Lower lobe of right lung (tissue), 2 donors: ENCODE measurements around the gene TNNT1. TPM values are rescaled to one million over a fixed set of nuclear protein-coding genes. Genes with fewer than 3 reads are reported as not detected.

Experiments
- ATAC-seq, 2 donors: fragments of 200-7000 bp; cut with Tn5 transposase; one replicate each; pipeline ENCODE4 v1.9.1; 2020 to 2022; ENCODE audit warnings: mild to moderate bottlenecking in 2 of 2, moderate library complexity in 2 of 2
- DNase-seq: peaks from one replicate; pipeline ENCODE4 v3.0.0-alpha.2; 2020
- H3K27ac ChIP-seq: fragments of 200-600 bp; one replicate; pipeline ENCODE4 v1.8.0; 2022
- H3K27me3 ChIP-seq: fragments of 200-600 bp; one replicate; pipeline ENCODE4 v1.8.0; 2022; ENCODE audit warnings: low read depth
- H3K36me3 ChIP-seq: fragments of 200-600 bp; one replicate; pipeline ENCODE4 v1.8.0; 2022; ENCODE audit warnings: mild to moderate bottlenecking
- H3K4me1 ChIP-seq: fragments of 200-600 bp; one replicate; pipeline ENCODE4 v1.8.0; 2022
- H3K4me3 ChIP-seq: fragments of 200-600 bp; one replicate; pipeline ENCODE4 v1.8.0; 2022; ENCODE audit warnings: mild to moderate bottlenecking
- H3K9me3 ChIP-seq: fragments of 200-600 bp; one replicate; pipeline ENCODE4 v1.8.0; 2022
- CTCF ChIP-seq: fragments of 200-600 bp; IDR thresholded peaks from one replicate; pipeline ENCODE4 v1.8.0; 2022; ENCODE audit warnings: antibody characterized with exemption, mild to moderate bottlenecking
- intact Hi-C: fragments of 100-400 bp; cut with DNase I; formaldehyde crosslinking; loops from one replicate; pipeline ENCODE4 v1.11.0; 2022
- microRNA-seq: library from miRNA; unstranded; fragments of <30 nt; microRNA quantifications from one replicate; pipeline ENCODE4 v1.2.0, GENCODE V29; 2020; ENCODE audit warnings: borderline number of aligned reads
- total RNA-seq: library from RNA; stranded (reverse); fragmentation: NEBNext Ultra II Directional; extraction: Animal tissue kit (Norgen Biotek cat#: 25700); gene quantifications from one replicate; pipeline ENCODE4 v1.2.1, GENCODE V29; 2021
- donor health status: DM: no; HTN: yes; CAD: no; lungs with severe emphysema.

TNNT1 gene
- total RNA-seq, 1 donor from 2014 or later = not detected

DNA sequence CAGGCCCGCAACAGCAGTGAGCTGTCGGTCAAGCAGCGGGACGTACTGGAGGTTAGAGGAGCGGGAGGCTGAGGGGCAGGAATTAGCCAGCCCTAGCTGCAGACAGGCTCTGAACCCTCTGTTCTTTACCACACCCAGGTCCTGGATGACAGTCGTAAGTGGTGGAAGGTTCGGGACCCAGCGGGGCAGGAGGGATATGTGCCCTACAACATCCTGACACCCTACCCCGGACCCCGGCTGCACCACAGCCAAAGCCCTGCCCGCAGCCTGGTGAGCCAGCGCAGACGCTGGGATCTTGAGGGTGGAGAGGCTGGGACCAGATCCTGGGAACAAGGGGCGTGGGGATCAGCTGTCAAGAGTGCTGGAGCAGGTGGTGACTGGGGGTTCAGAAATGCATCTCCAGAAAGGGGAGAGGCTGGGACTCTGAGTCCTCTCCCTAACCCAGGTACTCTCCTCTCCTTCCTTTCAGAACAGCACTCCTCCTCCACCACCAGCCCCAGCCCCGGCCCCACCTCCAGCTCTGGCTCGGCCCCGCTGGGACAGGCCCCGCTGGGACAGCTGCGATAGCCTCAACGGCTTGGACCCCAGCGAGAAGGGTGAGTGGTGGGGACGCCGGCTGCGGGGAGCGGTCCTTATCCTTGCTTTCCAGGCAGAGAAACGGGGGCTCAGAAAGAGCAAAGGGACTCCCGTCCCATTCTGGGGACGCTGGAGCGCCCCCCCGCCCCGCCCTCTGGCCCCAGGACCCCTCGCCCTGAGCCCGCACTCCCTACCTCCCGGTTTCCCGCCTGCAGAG lies 62.9 kb downstream of the TNNT1 start:
- DNase-seq (no peak), ATAC-seq (no peak)
- Histone ChIP-seq H3K9me3 (no peaks in the 10 kb centered on the region), H3K27ac (no peak overlapping the region), H3K27me3 (peaks cover 45% of the 10 kb centered on the region), H3K4me3 (peak overlapping the region; percentile 51), H3K4me1 (peaks cover 35% of the 10 kb centered on the region), H3K36me3 (peaks cover 9% of the 10 kb centered on the region)
- TF ChIP-seq CTCF = no peak
- intact Hi-C loops = no loop called here

DNA sequence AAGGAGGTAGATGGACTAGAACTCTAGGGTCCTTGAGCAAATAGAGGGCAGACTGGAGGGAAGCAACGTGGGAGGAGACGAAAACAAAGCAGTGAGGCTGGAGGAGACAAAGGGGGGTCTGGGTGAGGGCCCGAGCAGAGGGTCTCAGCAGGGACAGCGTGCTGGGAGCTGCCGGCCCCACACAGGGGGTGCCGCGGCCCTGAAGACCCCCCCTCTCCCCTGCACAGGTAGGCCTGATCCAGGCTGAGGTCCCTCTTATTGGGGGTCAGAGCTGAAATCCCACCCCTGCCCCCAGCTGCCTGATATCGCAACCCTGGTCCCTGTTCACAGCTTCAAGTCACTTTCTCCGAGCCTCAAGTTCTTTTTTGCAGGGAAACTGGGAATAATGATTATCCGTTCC lies 64.6 kb downstream of the TNNT1 start:
- DNase-seq = no peak
- no peak for TF ChIP-seq CTCF
- no peak overlapping the region for H3K4me3 ChIP-seq
- peaks cover 50% of the 10 kb centered on the region for H3K4me1 ChIP-seq
- peaks cover 58% of the 10 kb centered on the region for H3K27me3 ChIP-seq
- H3K27ac ChIP-seq = no peak overlapping the region
- H3K9me3 ChIP-seq = no peaks in the 10 kb centered on the region
- ATAC-seq = no peak
- intact Hi-C loops = no loop called here
- no peaks in the 10 kb centered on the region for H3K36me3 ChIP-seq

DNA sequence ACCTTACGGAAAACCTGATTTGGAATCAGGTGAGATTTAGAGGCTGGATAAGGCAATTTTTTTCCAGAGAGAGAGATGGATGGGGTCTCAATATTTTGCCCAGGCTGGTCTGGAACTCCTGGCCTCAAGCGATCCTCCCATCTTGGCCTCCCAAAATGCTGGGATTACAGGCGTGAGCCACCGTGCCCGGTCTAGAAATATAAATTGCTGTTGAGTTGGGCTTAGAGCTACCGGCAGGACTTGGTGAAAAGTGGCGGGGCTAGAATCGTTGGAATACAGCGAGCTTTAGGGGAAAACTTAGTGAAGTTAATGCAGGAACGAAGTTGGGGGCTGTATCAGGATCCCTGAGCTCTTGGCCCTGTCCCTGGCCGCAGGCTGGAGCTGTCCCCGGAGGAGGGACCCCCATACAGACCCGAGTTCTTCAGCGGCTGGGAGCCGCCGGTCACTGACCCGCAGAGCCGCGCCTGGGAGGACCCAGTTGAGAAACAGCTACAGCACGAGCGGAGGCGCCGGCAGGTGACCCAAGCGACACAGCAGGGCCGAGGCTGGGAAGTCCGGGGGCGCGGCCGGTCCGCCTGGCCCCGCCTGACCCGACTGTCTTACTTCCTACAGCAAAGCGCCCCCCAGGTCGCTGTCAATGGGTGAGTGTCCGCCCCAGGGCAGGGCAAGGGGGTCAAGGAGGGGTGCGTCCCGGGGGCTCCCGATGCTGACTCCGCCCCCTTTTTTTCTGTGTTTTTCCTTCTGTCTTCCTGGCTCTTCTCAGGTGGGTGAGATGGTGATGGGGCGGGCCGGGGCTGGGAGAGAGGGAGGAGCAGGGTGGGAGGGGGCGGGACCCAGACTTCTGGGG lies 65.8 kb downstream of the TNNT1 start:
- intact Hi-C loops = no loop called here
- DNase-seq = no peak
- peaks cover 58% of the 10 kb centered on the region for H3K27me3 ChIP-seq

More for the DNA sequence above, 65.8 kb downstream of the TNNT1 start:
- Histone ChIP-seq H3K36me3 (no peaks in the 10 kb centered on the region), H3K9me3 (no peaks in the 10 kb centered on the region), H3K27ac (no peak overlapping the region), H3K4me1 (peaks cover 47% of the 10 kb centered on the region), H3K4me3 (no peak overlapping the region)
- ATAC-seq = no peak
- TF ChIP-seq CTCF = no peak

Small RNA genes lying within 50 kb of the gene (microRNA-seq; reads per million reads assigned to microRNA genes)
- not detected for gene MIR7975

Other genes starting within 250 kb of the TNNT1 start
- 2.4 TPM for gene NCR1, start 243.1 kb downstream of the TNNT1 start, total RNA-seq
- 0.15 TPM for gene NLRP7, start 201.7 kb downstream of the TNNT1 start, total RNA-seq
- gene NLRP2, start 182.8 kb downstream of the TNNT1 start, total RNA-seq = 22.7 TPM
- 0.95 TPM for gene GP6, start 110.9 kb downstream of the TNNT1 start, total RNA-seq
- 26.0 TPM for gene RDH13, start 86.1 kb downstream of the TNNT1 start, total RNA-seq
- 28.1 TPM for gene EPS8L1, start 73.3 kb downstream of the TNNT1 start, total RNA-seq
- gene PPP1R12C, start 31.6 kb downstream of the TNNT1 start, total RNA-seq = 103 TPM
- 2.3 TPM for gene TNNI3, start 8.5 kb upstream of the TNNT1 start, total RNA-seq
- gene DNAAF3, start 17.4 kb upstream of the TNNT1 start, total RNA-seq = 12.8 TPM
- not detected for gene SYT5, start 31.1 kb upstream of the TNNT1 start, total RNA-seq
- 0.30 TPM for gene PTPRH, start 60.3 kb upstream of the TNNT1 start, total RNA-seq
- gene TMEM86B, start 79.6 kb upstream of the TNNT1 start, total RNA-seq = 4.8 TPM
- gene PPP6R1, start 109.8 kb upstream of the TNNT1 start, total RNA-seq = 69.1 TPM
- gene HSPBP1, start 130.9 kb upstream of the TNNT1 start, total RNA-seq = 23.9 TPM
- 1.0 TPM for gene BRSK1, start 134.8 kb upstream of the TNNT1 start, total RNA-seq
- 45.5 TPM for gene TMEM150B, start 176.1 kb upstream of the TNNT1 start, total RNA-seq
- gene KMT5C, start 190.7 kb upstream of the TNNT1 start, total RNA-seq = 14.7 TPM
- not detected for gene COX6B2, start 205.5 kb upstream of the TNNT1 start, total RNA-seq
- gene GARIN5B, start 214.1 kb upstream of the TNNT1 start, total RNA-seq = not detected
- not detected for gene IL11, start 221.3 kb upstream of the TNNT1 start, total RNA-seq
- gene TMEM190, start 227.6 kb upstream of the TNNT1 start, total RNA-seq = 16.2 TPM
- gene TMEM238, start 235.1 kb upstream of the TNNT1 start, total RNA-seq = 16.4 TPM
- 1,501 TPM for gene RPL28, start 236.7 kb upstream of the TNNT1 start, total RNA-seq